GM18870 (cell line): Measurements from ENCODE around the gene RYR1.
"Not testable (repeated sequence)": the region's sequence is repeated elsewhere in the genome, so short reads cannot be mapped to it uniquely, and the experiment has no call there.

Source experiments
- ATAC-seq: cut with Tn5 transposase; IDR thresholded peaks from one replicate; pipeline ENCODE4 v1.9.1; 2021; ENCODE audit warnings: moderate library complexity; ENCODE audit not compliant: unreplicated experiment

RYR1 gene

DNA sequence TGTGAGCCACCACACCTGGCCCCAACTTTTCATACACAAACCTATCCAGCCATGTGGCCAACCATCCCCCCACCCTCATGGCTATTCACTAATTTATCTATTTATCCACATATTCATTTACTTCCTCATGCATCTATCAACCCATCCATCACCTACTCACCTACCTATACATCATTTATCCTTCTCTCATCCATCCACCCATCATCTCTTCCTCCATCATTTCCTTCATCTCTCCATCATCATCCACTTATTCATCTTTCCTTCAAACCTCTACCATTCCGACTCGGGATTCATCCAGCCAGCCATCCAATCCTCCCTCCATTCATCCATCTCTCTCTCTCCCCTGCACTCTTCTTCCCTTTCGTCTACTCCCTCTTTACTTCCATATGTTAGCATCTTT lies 54.6 kb downstream of the RYR1 start:
- no peak for ATAC-seq

DNA sequence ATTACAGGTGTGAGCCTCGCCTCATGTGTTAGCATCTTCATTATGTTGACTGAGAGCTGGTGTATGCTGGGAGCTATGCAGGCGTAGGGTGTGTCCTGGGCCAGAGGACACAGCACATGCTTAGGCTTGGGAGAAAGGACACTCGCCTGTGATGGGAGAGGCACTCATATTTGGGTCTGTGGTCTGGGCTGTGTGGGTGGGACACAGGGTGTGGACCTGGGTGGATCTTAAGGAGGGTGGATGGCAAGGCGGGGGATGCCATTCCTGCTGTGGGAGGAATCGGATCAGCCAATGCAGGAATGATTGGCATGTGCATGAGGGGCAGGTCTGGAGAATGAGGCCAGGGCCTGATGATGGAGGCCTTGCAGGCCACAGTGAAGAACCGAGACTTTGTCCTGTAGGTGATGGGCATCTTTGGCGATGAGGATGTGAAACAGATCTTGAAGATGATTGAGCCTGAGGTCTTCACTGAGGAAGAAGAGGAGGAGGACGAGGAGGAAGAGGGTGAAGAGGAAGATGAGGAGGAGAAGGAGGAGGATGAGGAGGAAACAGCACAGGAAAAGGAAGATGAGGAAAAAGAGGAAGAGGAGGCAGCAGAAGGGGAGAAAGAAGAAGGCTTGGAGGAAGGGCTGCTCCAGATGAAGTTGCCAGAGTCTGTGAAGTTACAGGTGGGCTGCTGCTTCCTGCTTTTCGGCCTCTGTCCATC lies 55.4 kb downstream of the RYR1 start:
- ATAC-seq: no peak

DNA sequence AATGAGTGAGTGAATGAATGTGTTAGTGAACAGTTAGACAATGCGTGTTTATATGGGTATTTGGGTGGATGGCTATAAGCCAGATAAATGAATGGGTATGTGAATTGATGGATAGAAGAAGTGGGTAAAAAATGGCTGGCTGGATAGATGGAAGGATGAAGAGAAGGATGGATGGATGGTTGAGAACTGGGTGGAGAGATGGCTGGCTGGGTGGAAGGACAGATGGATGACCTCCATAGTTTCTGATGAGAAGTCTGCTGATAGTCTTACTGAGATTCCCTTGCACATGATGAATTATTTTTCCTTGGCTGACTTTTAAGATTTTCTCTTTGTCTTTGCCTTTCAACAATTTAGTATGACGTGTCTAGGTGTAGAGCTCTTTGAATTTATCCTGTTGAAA lies 57.4 kb downstream of the RYR1 start:
- ATAC-seq: no peak

DNA sequence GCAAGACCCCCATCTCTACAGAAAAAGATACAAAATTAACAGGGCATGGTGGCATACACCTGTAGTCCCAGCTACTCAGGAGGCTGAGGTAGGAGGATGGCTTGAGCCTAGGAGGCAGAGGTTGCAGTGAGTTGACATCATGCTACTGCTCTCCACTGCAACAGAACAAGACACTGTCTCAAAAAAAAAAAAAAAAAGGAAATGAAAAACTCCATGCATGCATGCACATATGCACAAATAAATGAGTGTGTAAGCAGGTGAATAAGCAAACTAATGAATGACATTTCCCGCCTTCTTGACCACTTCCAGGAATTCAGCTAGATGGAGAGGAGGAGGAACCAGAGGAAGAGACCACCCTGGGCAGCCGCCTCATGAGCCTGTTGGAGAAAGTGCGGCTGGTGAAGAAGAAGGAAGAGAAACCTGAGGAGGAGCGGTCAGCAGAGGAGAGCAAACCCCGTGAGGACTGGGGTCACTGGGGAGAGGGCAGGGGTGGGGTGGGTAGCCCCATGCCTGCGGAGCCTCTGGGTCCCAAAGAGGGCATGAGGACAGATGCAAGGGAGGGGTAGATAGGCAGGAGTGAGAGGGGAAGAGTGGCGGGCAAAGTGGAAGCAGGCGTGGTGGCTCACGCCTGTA lies 58.8 kb downstream of the RYR1 start:
- no peak for ATAC-seq

DNA sequence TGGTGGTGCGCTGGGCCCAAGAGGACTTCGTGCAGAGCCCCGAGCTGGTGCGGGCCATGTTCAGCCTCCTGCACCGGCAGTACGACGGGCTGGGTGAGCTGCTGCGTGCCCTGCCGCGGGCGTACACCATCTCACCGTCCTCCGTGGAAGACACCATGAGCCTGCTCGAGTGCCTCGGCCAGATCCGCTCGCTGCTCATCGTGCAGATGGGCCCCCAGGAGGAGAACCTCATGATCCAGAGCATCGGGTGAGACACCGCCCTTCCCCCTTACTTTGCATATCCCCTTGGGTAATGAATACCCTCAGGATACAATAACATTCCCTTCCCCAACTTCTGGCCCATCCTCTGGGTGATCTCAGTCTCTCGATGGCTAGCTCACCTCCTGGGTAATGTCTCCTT lies 60.9 kb downstream of the RYR1 start:
- no peak for ATAC-seq

DNA sequence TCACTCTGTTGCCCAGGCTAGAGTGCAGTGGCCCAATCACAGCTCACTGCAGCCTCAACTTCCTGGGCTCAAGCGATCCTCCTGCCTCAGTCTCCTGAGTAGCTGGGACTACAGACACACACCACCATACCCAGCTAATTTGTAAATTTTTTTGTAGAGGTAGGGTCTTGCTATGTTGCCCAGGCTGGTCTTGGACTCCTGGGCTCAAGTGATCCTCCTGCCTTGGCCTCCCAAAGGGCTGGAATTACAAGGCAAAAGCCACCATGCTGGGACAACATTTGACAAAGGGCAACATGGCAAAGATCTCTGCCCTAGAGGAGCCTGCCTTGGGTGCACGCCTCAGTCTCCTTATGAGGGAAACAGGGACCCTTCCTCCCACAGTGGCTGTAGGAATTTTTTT lies 61.9 kb downstream of the RYR1 start:
- not testable (repeated sequence) for ATAC-seq

DNA sequence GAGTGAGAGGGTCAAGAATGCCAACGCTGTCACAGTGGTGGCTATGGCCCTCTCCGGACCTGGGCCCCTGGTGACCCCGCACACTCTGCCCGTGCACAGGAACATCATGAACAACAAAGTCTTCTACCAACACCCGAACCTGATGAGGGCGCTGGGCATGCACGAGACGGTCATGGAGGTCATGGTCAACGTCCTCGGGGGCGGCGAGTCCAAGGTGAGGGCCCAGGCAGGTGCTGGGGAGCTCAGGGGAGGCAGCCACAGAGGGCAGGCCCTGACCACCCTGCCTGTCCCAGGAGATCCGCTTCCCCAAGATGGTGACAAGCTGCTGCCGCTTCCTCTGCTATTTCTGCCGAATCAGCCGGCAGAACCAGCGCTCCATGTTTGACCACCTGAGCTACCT lies 62.6 kb downstream of the RYR1 start:
- no peak for ATAC-seq

DNA sequence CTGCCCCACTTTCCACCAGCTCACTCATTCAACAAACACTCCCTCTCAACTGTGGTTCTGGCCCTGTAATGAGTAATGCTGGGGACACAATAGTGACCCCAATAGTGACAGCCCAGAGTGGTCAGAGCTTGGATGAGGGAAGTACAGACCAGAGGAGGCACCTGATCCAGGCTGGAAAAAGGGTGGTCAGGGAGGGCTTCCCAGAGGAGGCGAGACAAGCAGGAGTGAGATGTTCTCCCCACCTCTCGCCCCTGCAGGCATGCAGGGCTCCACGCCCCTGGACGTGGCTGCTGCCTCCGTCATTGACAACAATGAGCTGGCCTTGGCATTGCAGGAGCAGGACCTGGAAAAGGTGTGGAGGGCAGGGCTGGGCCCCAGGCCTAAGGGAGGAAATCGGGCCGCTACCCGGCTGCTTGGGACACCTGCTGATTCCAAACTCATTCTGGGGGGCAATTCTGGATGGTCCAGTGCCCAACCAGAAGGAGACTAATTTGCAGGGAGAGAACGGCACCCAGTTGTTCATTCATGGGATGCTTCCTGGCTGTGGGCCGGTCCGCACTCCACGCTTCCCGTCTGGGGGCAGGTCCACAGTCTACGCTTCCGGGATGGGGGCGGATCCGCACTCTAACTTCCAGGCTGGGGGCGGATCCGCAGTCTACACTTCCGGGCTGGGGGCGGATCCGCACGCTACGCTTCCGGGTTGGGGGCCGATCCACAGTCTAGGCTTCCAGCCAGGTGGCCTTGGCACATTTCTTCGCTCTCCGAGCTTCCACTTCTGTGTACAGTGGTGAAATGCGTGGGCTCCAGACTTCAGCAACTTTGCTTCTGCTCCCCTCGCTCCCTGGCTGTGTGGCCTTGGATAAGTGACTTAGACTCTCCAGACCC lies 63.4 kb downstream of the RYR1 start:
- no peak for ATAC-seq

DNA sequence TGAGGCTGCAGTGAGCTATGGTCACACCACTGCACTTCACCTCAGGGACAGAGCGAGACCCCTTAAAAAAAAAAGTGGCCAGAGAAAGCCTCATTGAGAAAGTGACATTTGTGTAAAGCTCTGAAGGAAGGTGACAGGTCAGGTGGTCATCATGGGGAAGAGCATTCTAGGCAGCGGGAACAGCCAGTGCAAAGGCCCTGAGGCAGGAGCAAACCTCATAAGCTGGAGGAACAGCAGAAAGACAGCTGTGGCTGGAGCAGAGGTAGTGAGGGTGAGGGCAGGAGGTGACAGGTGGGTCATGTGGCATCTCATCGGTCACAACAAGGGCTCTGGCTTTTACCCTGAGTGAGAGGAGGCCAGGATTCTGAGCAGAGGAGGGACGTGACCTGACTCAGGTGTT lies 64.4 kb downstream of the RYR1 start:
- no peak for ATAC-seq

DNA sequence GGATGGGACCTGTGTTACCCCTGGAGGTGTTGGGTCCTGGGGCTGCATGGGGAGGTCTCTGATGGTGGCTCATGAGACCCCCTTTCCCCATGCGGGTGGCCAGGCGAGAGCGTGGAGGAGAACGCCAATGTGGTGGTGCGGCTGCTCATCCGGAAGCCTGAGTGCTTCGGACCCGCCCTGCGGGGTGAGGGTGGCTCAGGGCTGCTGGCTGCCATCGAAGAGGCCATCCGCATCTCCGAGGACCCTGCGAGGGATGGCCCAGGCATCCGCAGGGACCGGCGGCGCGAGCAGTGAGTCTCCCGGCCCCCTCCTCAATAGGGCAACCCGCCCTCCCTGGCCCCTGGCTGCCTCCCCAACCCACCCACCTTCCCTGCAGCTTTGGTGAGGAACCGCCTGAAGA lies 66.0 kb downstream of the RYR1 start:
- ATAC-seq: no peak

DNA sequence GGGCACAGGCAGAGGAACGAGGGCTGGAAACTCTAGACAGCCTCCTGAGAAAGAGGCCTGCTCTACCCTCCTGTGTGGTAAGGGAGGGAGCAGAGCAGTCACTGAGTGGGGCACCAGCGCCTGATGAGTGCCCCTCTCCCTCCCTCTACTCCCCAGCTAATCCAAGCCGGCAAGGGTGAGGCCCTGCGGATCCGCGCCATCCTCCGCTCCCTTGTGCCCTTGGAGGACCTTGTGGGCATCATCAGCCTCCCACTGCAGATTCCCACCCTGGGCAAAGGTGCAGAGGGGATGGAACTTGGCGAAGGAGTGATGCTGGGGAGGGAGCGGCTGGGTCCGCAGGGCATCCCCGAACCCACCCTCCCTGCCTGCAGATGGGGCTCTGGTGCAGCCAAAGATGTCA lies 67.0 kb downstream of the RYR1 start:
- no peak for ATAC-seq

DNA sequence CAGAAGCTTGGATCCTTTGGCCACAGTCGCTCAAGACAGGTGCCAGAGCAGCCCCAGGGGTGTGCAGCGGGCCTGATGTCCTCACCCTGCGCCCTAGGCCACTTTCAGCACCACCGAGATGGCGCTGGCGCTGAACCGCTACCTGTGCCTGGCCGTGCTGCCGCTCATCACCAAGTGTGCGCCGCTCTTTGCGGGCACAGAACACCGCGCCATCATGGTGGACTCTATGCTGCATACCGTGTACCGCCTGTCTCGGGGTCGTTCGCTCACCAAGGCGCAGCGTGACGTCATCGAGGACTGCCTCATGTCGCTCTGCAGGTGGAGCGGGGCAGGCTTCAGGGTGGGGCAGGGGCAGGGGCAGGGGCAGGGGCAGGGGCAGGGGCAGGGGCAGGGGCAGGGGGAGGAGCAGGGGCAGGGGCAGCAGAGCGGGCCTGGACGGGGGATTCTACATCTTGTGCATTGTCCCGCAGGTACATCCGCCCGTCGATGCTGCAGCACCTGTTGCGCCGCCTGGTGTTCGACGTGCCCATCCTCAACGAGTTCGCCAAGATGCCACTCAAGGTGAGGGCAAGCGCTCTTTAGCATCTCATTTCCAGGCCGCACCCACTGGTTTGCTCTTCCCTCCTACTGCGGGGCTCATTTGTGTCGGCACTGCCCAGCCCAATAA lies 69.1 kb downstream of the RYR1 start:
- ATAC-seq: no peak

DNA sequence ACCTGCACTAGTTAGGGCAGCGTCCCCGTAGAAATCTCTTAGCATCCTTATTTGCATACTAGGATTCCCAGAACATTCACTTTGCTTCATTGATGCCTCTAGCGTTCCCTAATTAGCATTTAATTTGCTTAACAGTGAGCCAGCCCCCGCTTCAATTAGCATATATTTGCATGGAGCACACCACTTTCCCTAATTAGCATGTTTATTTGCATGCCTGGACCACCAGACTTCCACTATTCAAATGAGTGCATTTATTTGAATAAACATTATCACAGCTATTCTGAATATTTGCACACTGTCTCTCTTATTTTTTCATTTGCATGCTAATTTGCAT lies 69.6 kb downstream of the RYR1 start:
- no peak for ATAC-seq

DNA sequence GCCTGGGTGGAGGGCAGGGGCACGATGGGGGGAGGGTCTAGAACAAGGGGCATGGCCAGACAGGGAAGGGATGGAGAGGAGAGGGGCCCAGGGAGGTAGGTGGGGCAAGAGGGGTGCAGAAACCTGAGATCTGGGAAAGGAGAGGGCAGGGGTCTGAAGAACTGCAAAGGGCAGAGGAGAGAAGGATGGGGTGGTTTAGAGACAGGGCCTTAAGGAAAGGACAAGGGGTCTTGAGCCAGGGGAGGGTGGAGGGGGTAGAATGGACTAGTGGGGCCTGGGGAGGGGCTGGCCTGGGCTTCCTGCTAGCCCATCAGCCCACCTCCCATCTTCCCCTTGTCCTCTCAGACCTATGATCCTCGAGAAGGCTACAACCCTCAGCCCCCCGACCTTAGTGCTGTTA lies 72.5 kb downstream of the RYR1 start:
- no peak for ATAC-seq

DNA sequence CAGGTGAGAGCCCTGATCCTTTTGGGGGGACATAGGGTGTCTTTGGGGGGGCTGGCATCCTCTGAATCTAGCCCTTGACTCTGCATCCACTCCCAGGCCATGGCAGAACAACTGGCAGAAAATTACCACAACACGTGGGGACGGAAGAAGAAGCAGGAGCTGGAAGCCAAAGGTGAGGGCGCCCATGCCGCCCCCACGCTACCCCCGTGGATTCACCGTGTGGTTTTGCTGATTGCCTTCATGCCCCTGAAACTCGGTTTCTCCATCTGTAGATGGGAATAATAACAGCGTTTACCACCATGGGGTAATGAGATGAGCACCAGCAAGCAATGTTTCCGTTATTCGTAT lies 72.9 kb downstream of the RYR1 start:
- ATAC-seq: no peak

DNA sequence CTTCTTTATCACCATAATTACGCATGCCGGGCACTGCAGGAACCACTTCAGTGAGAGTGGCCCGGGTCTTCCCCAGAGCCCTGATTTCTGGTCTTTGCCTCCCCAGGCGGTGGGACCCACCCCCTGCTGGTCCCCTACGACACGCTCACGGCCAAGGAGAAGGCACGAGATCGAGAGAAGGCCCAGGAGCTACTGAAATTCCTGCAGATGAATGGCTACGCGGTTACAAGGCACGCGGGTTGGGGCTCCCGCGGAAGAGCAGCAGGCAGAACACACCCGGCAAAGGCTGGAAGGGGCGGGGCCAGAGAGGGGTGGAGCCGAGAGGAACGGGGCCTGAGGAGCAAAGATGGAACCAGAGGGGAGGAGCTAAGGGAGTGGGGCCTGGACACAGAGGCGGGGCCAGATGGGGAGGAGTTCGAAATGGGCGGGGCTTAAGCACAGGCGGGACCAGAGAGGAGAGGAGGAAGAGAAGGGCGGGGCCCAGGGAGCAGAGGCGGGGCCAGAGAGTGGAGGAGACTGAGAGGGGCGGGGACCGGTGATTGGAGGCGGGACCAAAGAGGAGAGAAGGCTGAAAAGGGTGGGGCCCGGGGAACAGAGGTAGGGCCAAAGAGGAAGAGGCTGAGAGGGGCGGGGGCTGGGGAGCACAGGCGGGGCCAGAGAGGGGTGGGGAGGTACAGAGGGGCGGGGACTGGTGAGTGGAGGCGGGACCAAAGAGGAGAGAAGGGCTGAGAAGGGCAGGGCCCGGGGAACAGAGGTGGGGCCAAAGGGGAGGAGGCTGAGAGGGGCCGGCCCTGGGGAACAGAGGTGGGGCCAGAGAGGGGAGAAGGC lies 73.4 kb downstream of the RYR1 start:
- no peak for ATAC-seq

DNA sequence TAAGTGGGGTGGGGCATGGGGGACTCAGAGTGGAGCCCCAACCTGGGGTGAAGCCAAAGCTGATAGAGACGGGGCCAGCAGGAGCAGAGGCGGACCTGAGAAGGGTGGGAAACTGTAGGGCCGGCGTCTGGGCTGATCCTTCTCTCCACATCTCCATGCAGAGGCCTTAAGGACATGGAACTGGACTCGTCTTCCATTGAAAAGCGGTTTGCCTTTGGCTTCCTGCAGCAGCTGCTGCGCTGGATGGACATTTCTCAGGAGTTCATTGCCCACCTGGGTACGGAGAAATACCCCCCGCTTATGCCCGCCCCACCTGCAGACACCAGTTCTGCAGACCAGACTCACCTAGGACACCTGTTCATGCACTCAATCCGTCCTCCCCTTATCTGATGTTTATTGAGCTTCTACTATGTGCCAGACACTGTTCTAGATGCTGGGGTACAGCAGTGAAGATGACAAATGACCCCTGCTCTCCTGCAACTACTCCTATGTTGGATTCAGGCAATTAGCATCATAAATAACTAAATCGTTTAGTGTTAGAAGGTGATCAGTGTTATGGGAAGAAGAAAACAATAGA lies 74.1 kb downstream of the RYR1 start:
- ATAC-seq: no peak

DNA sequence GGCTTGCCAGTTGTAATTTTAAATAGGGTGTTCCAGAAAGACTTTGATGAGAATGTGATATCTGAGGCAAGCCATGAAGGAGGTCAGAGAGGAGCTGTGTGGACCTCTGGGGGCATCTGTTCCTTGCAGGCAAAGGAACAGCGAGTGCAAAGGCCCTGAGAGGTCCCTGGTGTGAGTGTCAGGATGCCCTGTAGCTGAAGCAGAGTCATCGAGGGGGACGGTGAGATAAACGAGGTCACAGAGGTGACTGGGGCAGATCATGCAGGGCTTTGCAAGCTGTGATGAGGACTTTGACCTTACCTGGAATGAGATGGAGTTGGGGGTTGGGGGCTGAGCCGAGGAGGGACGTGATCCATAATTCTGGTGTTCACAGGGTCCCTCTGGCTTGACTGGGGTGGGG lies 75.0 kb downstream of the RYR1 start:
- no peak for ATAC-seq

DNA sequence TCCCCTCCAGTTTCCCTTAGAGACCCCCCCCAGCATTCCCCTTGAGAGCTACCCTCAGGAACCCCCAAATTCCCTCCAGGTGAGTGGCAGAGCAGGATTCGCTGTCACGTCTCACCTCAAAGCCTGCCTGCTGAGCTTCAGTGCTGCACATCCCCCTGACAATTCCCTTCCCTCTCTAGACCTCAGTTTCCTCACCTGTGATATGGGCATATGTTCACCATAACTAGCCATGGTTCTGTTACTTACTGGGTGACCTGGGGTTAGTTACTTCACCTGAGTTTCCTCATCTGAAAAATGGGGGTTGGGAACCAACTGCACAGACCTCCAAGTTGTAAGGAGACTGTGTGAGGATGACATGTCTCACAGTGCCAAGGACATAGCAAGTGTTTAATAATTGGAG lies 75.5 kb downstream of the RYR1 start:
- no peak for ATAC-seq

DNA sequence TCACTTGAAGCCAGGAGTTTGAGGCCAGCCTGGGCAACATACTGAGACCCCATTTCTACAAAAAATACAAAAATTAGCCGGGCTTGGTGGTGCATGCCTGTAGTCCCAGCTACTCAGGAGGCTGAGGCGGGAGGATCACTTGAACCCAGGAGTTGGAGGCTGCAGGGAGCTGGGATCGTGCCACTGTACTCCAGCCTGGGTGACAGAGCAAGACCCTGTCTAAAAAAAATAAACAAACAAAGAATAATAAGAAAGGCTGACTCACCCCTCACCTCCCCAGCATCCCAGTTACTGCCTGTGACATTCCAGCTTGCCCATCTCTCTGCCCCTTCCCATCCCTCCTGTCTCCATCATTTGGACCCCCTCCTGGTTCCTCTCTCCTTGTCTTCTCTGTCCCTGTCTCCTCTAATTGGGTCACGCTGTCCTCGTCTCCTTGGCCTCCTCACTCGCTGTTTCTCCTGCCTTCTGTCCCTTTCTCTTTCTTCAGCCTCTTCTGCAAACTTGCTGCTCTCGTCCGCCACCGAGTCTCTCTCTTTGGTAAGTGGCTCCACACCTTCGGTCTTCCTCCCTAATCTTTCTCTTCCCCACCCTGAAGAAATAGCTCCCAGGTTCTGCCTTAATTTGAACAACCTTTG lies 77.7 kb downstream of the RYR1 start:
- no peak for ATAC-seq
